ENCODE results near the gene PXYLP1. TPM values are rescaled to one million over a fixed set of nuclear protein-coding genes. Genes with fewer than 3 reads are reported as not detected.
A peak's percentile ranks its signal among the peaks of the same experiment; 100 is the strongest.

The PXYLP1 gene
- total RNA-seq, 4 donors from 2014 or later, result 0.46 to 13.1 (median 2.2) TPM

DNA sequence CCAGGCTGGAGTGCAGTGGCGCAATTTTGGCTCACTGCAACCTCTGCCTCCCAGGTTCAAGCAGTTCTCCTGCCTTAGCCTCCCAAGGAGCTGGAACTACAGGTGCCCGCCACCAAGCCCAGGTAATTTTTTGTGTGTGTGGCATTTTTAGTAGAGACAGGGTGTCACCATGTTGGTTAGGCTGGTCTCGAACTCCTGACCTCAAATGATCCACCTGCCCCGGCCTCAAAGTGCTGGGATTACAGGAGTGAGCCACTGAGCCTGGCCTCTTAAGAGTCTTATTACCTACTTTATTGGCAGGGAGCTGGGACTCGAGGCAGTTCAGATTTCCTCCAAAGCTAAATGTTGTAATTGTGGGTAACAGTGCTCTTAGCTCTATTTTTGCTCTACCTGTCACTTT lies 16.4 kb downstream of the PXYLP1 start:
- H3K4me1 ChIP-seq, result peaks cover 13 to 22% of the 10 kb centered on the region in 2 donors
- no peaks in the 10 kb centered on the region for H3K36me3 ChIP-seq
- intact Hi-C loops (cut with DNase I; ENCODE audit: low total_unique reads), result no loop called here
- DNase-seq, result peak in 1 of 2 donors; percentile 48
- no peak overlapping the region for H3K27ac ChIP-seq
- H3K27me3 ChIP-seq, result no peaks in the 10 kb centered on the region
- no peak for TF ChIP-seq CTCF (IDR thresholded peaks at IDR 0.05 in 4 of 5, conservative IDR thresholded peaks at IDR 0.05 in 1 of 5)
- TF ChIP-seq POLR2A (IDR thresholded peaks at IDR 0.05), result no peak
- no peak overlapping the region for H3K4me3 ChIP-seq
- in situ Hi-C loops (cut with MboI; ENCODE audit: low sequenced_read_pairs in 4 of 4), result no loop called here
- H3K9me3 ChIP-seq, result no peaks in the 10 kb centered on the region
- ATAC-seq, result peak; percentile 44 to 50

GRCh38 chr3:141249041-141249440 lies 17.4 kb downstream of the PXYLP1 start:
- DNase-seq, result no peak
- H3K27ac ChIP-seq, result no peak overlapping the region
- no peaks in the 10 kb centered on the region for H3K9me3 ChIP-seq
- peaks cover 13 to 22% of the 10 kb centered on the region in 2 donors for H3K4me1 ChIP-seq
- no peak overlapping the region for H3K4me3 ChIP-seq
- in situ Hi-C loops (cut with MboI; ENCODE audit: low sequenced_read_pairs in 4 of 4), result no loop called here
- no peaks in the 10 kb centered on the region for H3K36me3 ChIP-seq
- no peaks in the 10 kb centered on the region for H3K27me3 ChIP-seq
- intact Hi-C loops (cut with DNase I; ENCODE audit: low total_unique reads), result no loop called here
- ATAC-seq, result no peak
- TF ChIP-seq POLR2A (IDR thresholded peaks at IDR 0.05) (no peak), CTCF (IDR thresholded peaks at IDR 0.05 in 4 of 5, conservative IDR thresholded peaks at IDR 0.05 in 1 of 5) (no peak)

GRCh38 chr3:141250342-141250741 lies 18.7 kb downstream of the PXYLP1 start:
- H3K4me1 ChIP-seq, result peaks cover 13 to 19% of the 10 kb centered on the region in 2 donors
- intact Hi-C loops (cut with DNase I; ENCODE audit: low total_unique reads) (no loop called here), in situ Hi-C loops (cut with MboI; ENCODE audit: low sequenced_read_pairs in 4 of 4) (no loop called here)
- DNase-seq (no peak), ATAC-seq (no peak)
- no peaks in the 10 kb centered on the region for H3K27me3 ChIP-seq
- H3K36me3 ChIP-seq, result no peaks in the 10 kb centered on the region
- H3K27ac ChIP-seq, result no peak overlapping the region
- TF ChIP-seq CTCF (IDR thresholded peaks at IDR 0.05 in 4 of 5, conservative IDR thresholded peaks at IDR 0.05 in 1 of 5), result no peak
- TF ChIP-seq POLR2A (IDR thresholded peaks at IDR 0.05), result no peak
- no peak overlapping the region for H3K4me3 ChIP-seq
- H3K9me3 ChIP-seq, result no peaks in the 10 kb centered on the region

- H3K27ac ChIP-seq, result no peak overlapping the region
- ATAC-seq (no peak), DNase-seq (no peak)
- intact Hi-C loops (cut with DNase I; ENCODE audit: low total_unique reads), result no loop called here
- no peaks in the 10 kb centered on the region for H3K36me3 ChIP-seq
- no peak overlapping the region for H3K4me3 ChIP-seq
- H3K27me3 ChIP-seq, result no peaks in the 10 kb centered on the region
- no peaks in the 10 kb centered on the region for H3K9me3 ChIP-seq
- in situ Hi-C loops (cut with MboI; ENCODE audit: low sequenced_read_pairs in 4 of 4), result no loop called here
- peaks cover 16 to 17% of the 10 kb centered on the region in 2 donors for H3K4me1 ChIP-seq
- no peak for TF ChIP-seq POLR2A (IDR thresholded peaks at IDR 0.05)
- no peak for TF ChIP-seq CTCF (IDR thresholded peaks at IDR 0.05 in 4 of 5, conservative IDR thresholded peaks at IDR 0.05 in 1 of 5)
Measured at GRCh38 chr3:141250828-141251227, 19.2 kb downstream of the PXYLP1 start.

- H3K9me3 ChIP-seq, result no peaks in the 10 kb centered on the region
- ATAC-seq, result no peak
- in situ Hi-C loops (cut with MboI; ENCODE audit: low sequenced_read_pairs in 4 of 4), result no loop called here
Measured at GRCh38 chr3:141253326-141253725, 21.7 kb downstream of the PXYLP1 start.

More at GRCh38 chr3:141253326-141253725, 21.7 kb downstream of the PXYLP1 start:
- Histone ChIP-seq H3K4me1 (peaks cover 4% of the 10 kb centered on the region in 2 donors), H3K36me3 (no peaks in the 10 kb centered on the region), H3K27ac (no peak overlapping the region), H3K27me3 (no peaks in the 10 kb centered on the region), H3K4me3 (no peak overlapping the region)
- TF ChIP-seq POLR2A (IDR thresholded peaks at IDR 0.05), result no peak
- TF ChIP-seq CTCF (IDR thresholded peaks at IDR 0.05 in 4 of 5, conservative IDR thresholded peaks at IDR 0.05 in 1 of 5), result no peak
- intact Hi-C loops (cut with DNase I; ENCODE audit: low total_unique reads), result no loop called here
- DNase-seq, result no peak
